ENCODE data around the gene GNAS-AS1.

The GNAS-AS1 gene

GRCh38 chr20:58865843-58866242, 15.1 kb upstream of the GNAS-AS1 start:
- no peak overlapping the region for H3K18ac ChIP-seq (ENCODE audit: low read length)
- no peak overlapping the region for H2BK15ac ChIP-seq (replicated peaks; ENCODE audit: low read depth)
- no peaks in the 10 kb centered on the region for H3K4me1 ChIP-seq (ENCODE audit: control insufficient read depth, low read depth, low read length)
- H4K8ac ChIP-seq (ENCODE audit: low read depth, low read length), result no peak overlapping the region
- no peak overlapping the region for H3K4ac ChIP-seq (ENCODE audit: low read depth, low read length)
- H2BK120ac ChIP-seq (ENCODE audit: low read depth, low read length), result no peak overlapping the region
- no CpG with 5 or more reads among the region's 2 CpGs for WGBS (ENCODE audit: extremely low coverage, insufficient coverage, low lambda C conversion rate)
- H3K23ac ChIP-seq (ENCODE audit: low read length), result no peak overlapping the region
- H3K9ac ChIP-seq (ENCODE audit: low read length), result no peak overlapping the region
- no peaks in the 10 kb centered on the region for H3K27me3 ChIP-seq (ENCODE audit: insufficient read depth, low read length, poor library complexity)
- H2BK5ac ChIP-seq (ENCODE audit: low read length), result no peak overlapping the region
- no peak overlapping the region for H2AK5ac ChIP-seq (ENCODE audit: low read length)
- no peaks in the 10 kb centered on the region for H3K79me2 ChIP-seq (ENCODE audit: control insufficient read depth, insufficient read depth, low read length)
- no peak overlapping the region for H4K5ac ChIP-seq (ENCODE audit: low read length)
- H3K27ac ChIP-seq (ENCODE audit: low read depth, low read length), result no peak overlapping the region
- no peak overlapping the region for H3K4me3 ChIP-seq (ENCODE audit: low read length)
- H3K79me1 ChIP-seq (ENCODE audit: low read length), result no peaks in the 10 kb centered on the region
- no peak overlapping the region for H3K4me2 ChIP-seq (ENCODE audit: low read length)
- no peak overlapping the region for H3K56ac ChIP-seq (ENCODE audit: low read length)
- no peak for DNase-seq
- H3K36me3 ChIP-seq (ENCODE audit: control insufficient read depth, insufficient read depth, low read length), result no peaks in the 10 kb centered on the region

DNA sequence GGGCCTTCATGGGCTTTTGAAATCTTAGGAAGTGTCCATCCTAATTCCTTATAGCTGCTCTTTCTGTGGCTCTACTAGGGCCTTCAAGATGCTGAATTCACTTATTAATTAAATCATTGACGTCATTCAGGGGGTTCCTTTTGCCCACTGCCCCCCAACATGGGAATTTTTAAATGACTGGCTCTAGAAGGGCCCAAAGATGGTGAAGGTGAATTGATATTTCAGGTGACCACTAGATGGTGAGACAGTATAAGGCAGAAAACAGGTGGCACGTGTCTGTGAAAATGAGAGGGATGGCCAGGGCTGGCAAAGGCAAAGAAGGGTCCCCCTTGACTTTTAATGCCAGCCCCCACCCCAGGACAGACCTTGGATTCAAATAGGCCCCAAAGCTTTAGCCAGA, 13.6 kb upstream of the GNAS-AS1 start:
- no CpG with 5 or more reads among the region's 2 CpGs for WGBS (ENCODE audit: extremely low coverage, insufficient coverage, low lambda C conversion rate)
- Histone ChIP-seq H3K36me3 (ENCODE audit: control insufficient read depth, insufficient read depth, low read length) (no peaks in the 10 kb centered on the region), H3K79me2 (ENCODE audit: control insufficient read depth, insufficient read depth, low read length) (no peaks in the 10 kb centered on the region)

DNA sequence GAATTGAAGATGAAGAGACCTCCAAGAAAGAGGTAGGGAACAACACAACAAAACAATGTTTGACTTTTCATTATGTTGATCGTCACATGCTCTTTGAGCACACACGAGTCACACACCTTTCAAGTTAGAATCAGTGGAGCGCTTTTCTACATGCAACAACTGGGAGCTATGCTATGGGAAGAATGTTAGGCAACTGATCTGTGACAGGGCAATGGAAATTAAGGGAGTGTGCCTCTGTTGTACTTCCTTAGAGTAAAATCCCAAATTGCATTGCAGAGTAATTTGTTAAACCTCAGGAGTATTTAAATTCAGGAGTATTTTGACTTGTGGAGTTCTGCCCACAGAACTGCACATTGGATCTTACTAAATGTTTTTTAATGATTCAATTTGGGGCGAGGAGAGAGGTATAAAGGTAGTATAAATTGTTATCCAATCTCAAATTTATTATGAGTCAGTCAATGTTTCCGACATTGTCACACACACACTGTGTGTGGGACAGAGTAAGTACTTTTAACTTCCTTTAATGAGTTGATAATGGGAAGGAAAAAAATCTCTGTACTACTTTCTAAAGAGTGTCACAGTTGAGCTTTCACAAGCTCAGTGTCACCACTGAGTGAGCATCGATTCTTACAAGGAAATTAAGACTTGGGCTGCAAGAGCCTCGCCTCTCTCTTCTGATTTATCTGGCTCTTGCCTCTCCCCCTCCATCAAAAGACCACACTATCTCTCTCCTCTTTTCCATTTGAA, 12.5 kb upstream of the GNAS-AS1 start:
- Histone ChIP-seq H2AK5ac (ENCODE audit: low read length) (no peak overlapping the region), H4K8ac (ENCODE audit: low read depth, low read length) (no peak overlapping the region), H3K4me3 (ENCODE audit: low read length) (no peak overlapping the region), H3K4ac (ENCODE audit: low read depth, low read length) (no peak overlapping the region), H3K9ac (ENCODE audit: low read length) (no peak overlapping the region), H3K4me1 (ENCODE audit: control insufficient read depth, low read depth, low read length) (no peaks in the 10 kb centered on the region), H3K79me2 (ENCODE audit: control insufficient read depth, insufficient read depth, low read length) (no peaks in the 10 kb centered on the region), H2BK120ac (ENCODE audit: low read depth, low read length) (no peak overlapping the region), H3K79me1 (ENCODE audit: low read length) (no peaks in the 10 kb centered on the region), H2BK15ac (replicated peaks; ENCODE audit: low read depth) (no peak overlapping the region), H3K4me2 (ENCODE audit: low read length) (no peak overlapping the region), H3K27me3 (ENCODE audit: insufficient read depth, low read length, poor library complexity) (no peaks in the 10 kb centered on the region), H3K23ac (ENCODE audit: low read length) (no peak overlapping the region), H4K5ac (ENCODE audit: low read length) (no peak overlapping the region), H2BK5ac (ENCODE audit: low read length) (no peak overlapping the region), H3K56ac (ENCODE audit: low read length) (no peak overlapping the region), H3K36me3 (ENCODE audit: control insufficient read depth, insufficient read depth, low read length) (no peaks in the 10 kb centered on the region), H3K18ac (ENCODE audit: low read length) (no peak overlapping the region), H3K27ac (ENCODE audit: low read depth, low read length) (no peak overlapping the region)
- no CpG with 5 or more reads among the region's 7 CpGs for WGBS (ENCODE audit: extremely low coverage, insufficient coverage, low lambda C conversion rate)
- DNase-seq, result no peak

More for the DNA sequence above, 13.6 kb upstream of the GNAS-AS1 start:
- H3K4me3 ChIP-seq (ENCODE audit: low read length), result no peak overlapping the region
- H3K27me3 ChIP-seq (ENCODE audit: insufficient read depth, low read length, poor library complexity), result no peaks in the 10 kb centered on the region
- H3K79me1 ChIP-seq (ENCODE audit: low read length), result no peaks in the 10 kb centered on the region
- H2BK5ac ChIP-seq (ENCODE audit: low read length), result no peak overlapping the region
- H3K4ac ChIP-seq (ENCODE audit: low read depth, low read length), result no peak overlapping the region
- H4K8ac ChIP-seq (ENCODE audit: low read depth, low read length), result no peak overlapping the region
- no peak for DNase-seq
- H3K27ac ChIP-seq (ENCODE audit: low read depth, low read length), result no peak overlapping the region
- H3K23ac ChIP-seq (ENCODE audit: low read length), result no peak overlapping the region
- no peak overlapping the region for H3K9ac ChIP-seq (ENCODE audit: low read length)
- H4K5ac ChIP-seq (ENCODE audit: low read length), result no peak overlapping the region
- no peak overlapping the region for H2BK15ac ChIP-seq (replicated peaks; ENCODE audit: low read depth)
- no peak overlapping the region for H3K56ac ChIP-seq (ENCODE audit: low read length)
- no peaks in the 10 kb centered on the region for H3K4me1 ChIP-seq (ENCODE audit: control insufficient read depth, low read depth, low read length)
- H2BK120ac ChIP-seq (ENCODE audit: low read depth, low read length), result no peak overlapping the region
- H3K18ac ChIP-seq (ENCODE audit: low read length), result no peak overlapping the region
- H2AK5ac ChIP-seq (ENCODE audit: low read length), result no peak overlapping the region
- H3K4me2 ChIP-seq (ENCODE audit: low read length), result no peak overlapping the region

DNA sequence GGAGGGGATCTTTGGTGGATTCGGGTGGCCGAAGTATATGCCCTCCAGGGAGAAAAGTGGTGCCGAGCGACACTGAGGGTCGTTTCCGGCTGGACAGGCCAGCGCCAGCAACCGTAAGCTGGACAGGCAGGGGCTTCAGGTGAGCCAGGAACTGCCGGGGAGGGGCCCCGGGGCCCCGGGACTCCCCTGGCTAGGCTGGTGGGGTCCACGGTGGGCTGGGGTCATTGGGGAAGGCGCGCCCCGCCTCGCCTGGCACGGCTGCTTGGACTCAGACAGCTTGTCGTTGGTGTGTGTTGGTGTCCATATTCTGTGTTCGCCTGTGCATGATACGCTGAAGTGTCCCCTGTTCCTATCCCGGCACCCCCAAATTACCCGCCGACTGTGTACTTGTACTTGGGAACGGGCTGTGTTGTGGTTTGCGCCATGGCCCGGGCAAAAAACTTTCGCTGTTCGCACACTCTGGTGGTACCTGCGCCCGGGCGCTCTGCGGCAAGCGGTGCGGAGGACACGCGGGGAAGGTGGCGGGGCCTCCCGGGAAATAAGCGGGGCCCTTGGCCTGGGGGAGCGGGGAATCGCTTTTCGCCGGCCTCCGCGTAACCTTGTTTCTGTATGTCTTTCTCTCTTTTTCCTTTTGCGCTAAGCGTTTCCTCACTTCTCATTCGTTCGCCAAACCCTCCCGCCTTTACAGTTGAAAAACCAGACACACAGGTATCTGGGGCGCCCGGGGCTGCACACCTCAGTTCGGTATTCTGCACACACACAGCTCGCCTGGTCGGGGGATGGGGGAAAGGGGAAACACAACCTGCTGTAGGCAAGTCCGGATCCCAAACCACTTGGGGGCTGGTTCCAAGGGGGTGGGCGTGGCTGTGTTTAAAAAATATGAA, 5.0 kb upstream of the GNAS-AS1 start:
- H3K4me3 ChIP-seq (ENCODE audit: low read length), result no peak overlapping the region
- H3K4ac ChIP-seq (ENCODE audit: low read depth, low read length), result no peak overlapping the region
- H4K8ac ChIP-seq (ENCODE audit: low read depth, low read length), result no peak overlapping the region
- no peak overlapping the region for H3K4me2 ChIP-seq (ENCODE audit: low read length)
- no peak overlapping the region for H4K5ac ChIP-seq (ENCODE audit: low read length)
- no peak overlapping the region for H3K18ac ChIP-seq (ENCODE audit: low read length)
- no peak overlapping the region for H3K23ac ChIP-seq (ENCODE audit: low read length)
- no CpG with 5 or more reads among the region's 57 CpGs for WGBS (ENCODE audit: extremely low coverage, insufficient coverage, low lambda C conversion rate)
- no peaks in the 10 kb centered on the region for H3K36me3 ChIP-seq (ENCODE audit: control insufficient read depth, insufficient read depth, low read length)
- no peak overlapping the region for H2BK120ac ChIP-seq (ENCODE audit: low read depth, low read length)
- H3K4me1 ChIP-seq (ENCODE audit: control insufficient read depth, low read depth, low read length), result no peaks in the 10 kb centered on the region
- no peak for DNase-seq
- no peak overlapping the region for H2BK5ac ChIP-seq (ENCODE audit: low read length)
- H3K9ac ChIP-seq (ENCODE audit: low read length), result no peak overlapping the region
- H3K27ac ChIP-seq (ENCODE audit: low read depth, low read length), result no peak overlapping the region
- H3K79me1 ChIP-seq (ENCODE audit: low read length), result no peaks in the 10 kb centered on the region
- H3K79me2 ChIP-seq (ENCODE audit: control insufficient read depth, insufficient read depth, low read length), result no peaks in the 10 kb centered on the region
- no peak overlapping the region for H3K56ac ChIP-seq (ENCODE audit: low read length)
- peaks cover 24% of the 10 kb centered on the region for H3K27me3 ChIP-seq (ENCODE audit: insufficient read depth, low read length, poor library complexity)
- H2BK15ac ChIP-seq (replicated peaks; ENCODE audit: low read depth), result no peak overlapping the region
- H2AK5ac ChIP-seq (ENCODE audit: low read length), result no peak overlapping the region

GRCh38 chr20:58854638-58855471, 4.2 kb upstream of the GNAS-AS1 start:
- Histone ChIP-seq H3K9ac (ENCODE audit: low read length) (peak overlapping the region; percentile 18), H3K27me3 (ENCODE audit: insufficient read depth, low read length, poor library complexity) (peaks cover 24% of the 10 kb centered on the region), H2AK5ac (ENCODE audit: low read length) (no peak overlapping the region), H3K27ac (ENCODE audit: low read depth, low read length) (no peak overlapping the region), H3K4me2 (ENCODE audit: low read length) (peak overlapping the region; percentile 25), H2BK5ac (ENCODE audit: low read length) (no peak overlapping the region), H4K5ac (ENCODE audit: low read length) (no peak overlapping the region), H3K56ac (ENCODE audit: low read length) (peak overlapping the region; percentile 22), H4K8ac (ENCODE audit: low read depth, low read length) (no peak overlapping the region), H3K4ac (ENCODE audit: low read depth, low read length) (no peak overlapping the region), H3K79me2 (ENCODE audit: control insufficient read depth, insufficient read depth, low read length) (peaks cover 8% of the 10 kb centered on the region), H3K23ac (ENCODE audit: low read length) (peak overlapping the region; percentile 60), H3K36me3 (ENCODE audit: control insufficient read depth, insufficient read depth, low read length) (no peaks in the 10 kb centered on the region), H2BK120ac (ENCODE audit: low read depth, low read length) (no peak overlapping the region), H3K4me3 (ENCODE audit: low read length) (no peak overlapping the region), H3K79me1 (ENCODE audit: low read length) (no peaks in the 10 kb centered on the region), H3K4me1 (ENCODE audit: control insufficient read depth, low read depth, low read length) (no peaks in the 10 kb centered on the region), H2BK15ac (replicated peaks; ENCODE audit: low read depth) (no peak overlapping the region), H3K18ac (ENCODE audit: low read length) (no peak overlapping the region)
- peak; percentile 51 for DNase-seq
- no CpG with 5 or more reads among the region's 75 CpGs for WGBS (ENCODE audit: extremely low coverage, insufficient coverage, low lambda C conversion rate)
